H1 (cell line): ENCODE data around the gene FAAH. TPM values are rescaled to one million over a fixed set of nuclear protein-coding genes. Genes with fewer than 3 reads are reported as not detected.

Experiments used
- CTCF ChIA-PET: fragments of 300-600 bp; sonication (Branson Sonifier 250); formaldehyde crosslinking; loops from one replicate; lab custom pipeline; 2021; ENCODE audit not compliant: partially characterized antibody; lab: Charles Lee
- POLR2A ChIA-PET: fragments of 300-600 bp; sonication (Branson Sonifier 250); formaldehyde crosslinking; loops from one replicate; lab custom pipeline; 2021; ENCODE audit warnings: inconsistent platforms; ENCODE audit not compliant: partially characterized antibody; lab: Charles Lee
- DNase-seq, 2 experiments: peaks; one replicate each; pipeline versions ENCODE4 v3.0.0 to v3.0.0-alpha.2; 2010 to 2022; ENCODE audit warnings: low spot score in 2 of 2, low read depth in 1 of 2, mixed read lengths in 1 of 2
- FAIRE-seq: peaks from 2 replicates; lab custom pipeline; 2011; peaks lifted over from hg19 to GRCh38; lab: Jason Lieb, UNC
- H2AFZ ChIP-seq: 2 replicates; pipeline ENCODE4 v1.8.1; 2012; ENCODE audit warnings: low read length, inconsistent platforms
- H2AK5ac ChIP-seq: 2 replicates; pipeline ENCODE4 v1.6.1; 2013; ENCODE audit warnings: low read depth, low read length
- H2BK120ac ChIP-seq: replicated peaks from 2 replicates; pipeline ENCODE3; 2013; ENCODE audit warnings: low read depth, low read length, inconsistent platforms
- H2BK12ac ChIP-seq: 2 replicates; pipeline ENCODE4 v1.6.1; 2013; ENCODE audit warnings: low read depth, low read length
- H2BK15ac ChIP-seq: 2 replicates; pipeline ENCODE4 v1.6.1; 2013; ENCODE audit warnings: low read length
- H2BK20ac ChIP-seq: 2 replicates; pipeline ENCODE4 v1.6.1; 2013; ENCODE audit warnings: low read length
- H2BK5ac ChIP-seq: 2 replicates; pipeline ENCODE4 v1.6.1; 2013; ENCODE audit warnings: low read depth, low read length
- H3K14ac ChIP-seq: 2 replicates; pipeline ENCODE4 v1.6.1; 2013; ENCODE audit warnings: inconsistent platforms; ENCODE audit not compliant: insufficient read length
- H3K18ac ChIP-seq: 2 replicates; pipeline ENCODE4 v1.6.1; 2013; ENCODE audit warnings: low read length; ENCODE audit errors: extremely low read depth
- H3K23ac ChIP-seq: 2 replicates; pipeline ENCODE4 v1.6.1; 2013; ENCODE audit warnings: inconsistent platforms; ENCODE audit not compliant: insufficient read length
- H3K23me2 ChIP-seq: 2 replicates; pipeline ENCODE4 v1.6.1; 2013; ENCODE audit warnings: low read depth, low read length
- H3K27ac ChIP-seq: 2 replicates; pipeline ENCODE4 v1.6.1; 2011; ENCODE audit warnings: low read depth, low read length, inconsistent platforms
- H3K27me3 ChIP-seq, 4 experiments: replicated peaks in 1 of 4; 1 replicate in 1 of 4; 2 replicates in 3 of 4; pipeline versions ENCODE4 v1.6.1 to v1.8.1; 2011 to 2013; ENCODE audit warnings: low read length in 3 of 4, mild to moderate bottlenecking in 3 of 4, inconsistent platforms in 2 of 4, mixed read lengths in 2 of 4, moderate library complexity in 1 of 4; ENCODE audit not compliant: control insufficient read depth in 3 of 4, insufficient read depth in 3 of 4; ENCODE audit errors: extremely low read depth in 1 of 4
- H3K36me3 ChIP-seq, 4 experiments: 2 replicates each; pipeline versions ENCODE4 v1.6.1 to v1.8.1; 2011 to 2013; ENCODE audit warnings: mild to moderate bottlenecking in 4 of 4, low read length in 3 of 4, moderate library complexity in 2 of 4, control low read depth in 1 of 4, inconsistent platforms in 1 of 4; ENCODE audit not compliant: insufficient read depth in 4 of 4, control insufficient read depth in 2 of 4
- H3K4ac ChIP-seq: replicated peaks from 2 replicates; pipeline ENCODE3; 2013; ENCODE audit warnings: low read length, low read depth, mixed read lengths, inconsistent platforms; ENCODE audit not compliant: insufficient read length
- H3K4me1 ChIP-seq, 4 experiments: replicated peaks in 1 of 4; 1 replicate in 1 of 4; 2 replicates in 3 of 4; pipeline versions ENCODE4 v1.6.1 to v1.8.1; 2011 to 2013; ENCODE audit warnings: low read length in 3 of 4, inconsistent platforms in 2 of 4, mixed read lengths in 1 of 4; ENCODE audit not compliant: insufficient read depth in 4 of 4, control insufficient read depth in 3 of 4
- H3K4me2 ChIP-seq, 2 experiments: 2 replicates each; pipeline versions ENCODE4 v1.6.1 to v1.8.1; 2011 to 2013; ENCODE audit warnings: low read depth in 2 of 2, low read length in 2 of 2, control low read depth in 1 of 2, inconsistent platforms in 1 of 2, mild to moderate bottlenecking in 1 of 2; ENCODE audit not compliant: insufficient read depth in 1 of 2
- H3K4me3 ChIP-seq, 4 experiments: fragments of 200-600, 300-600 bp in 1 of 4; sonication (generic), shearing (Covaris generic), sonication (Bioruptor Twin) in 1 of 4; 2 replicates each; pipeline versions ENCODE4 v1.5.1 to v1.8.1; 2011 to 2016; ENCODE audit warnings: low read length in 4 of 4, low read depth in 3 of 4, control low read depth in 2 of 4, inconsistent platforms in 2 of 4, mild to moderate bottlenecking in 2 of 4, mixed read lengths in 1 of 4, moderate library complexity in 1 of 4; ENCODE audit not compliant: insufficient read depth in 2 of 4; ENCODE audit errors: extremely low read depth in 1 of 4
- H3K56ac ChIP-seq: replicated peaks from 2 replicates; pipeline ENCODE3; 2013; ENCODE audit warnings: low read depth, mild to moderate bottlenecking, mixed read lengths, low read length, inconsistent platforms; ENCODE audit not compliant: insufficient read length
- H3K79me1 ChIP-seq: 2 replicates; pipeline ENCODE4 v1.6.1; 2013; ENCODE audit warnings: low read depth, low read length, control low read depth
- H3K79me2 ChIP-seq, 2 experiments: 2 replicates each; pipeline versions ENCODE4 v1.6.1 to v1.8.1; 2012 to 2013; ENCODE audit warnings: low read length in 2 of 2, mild to moderate bottlenecking in 2 of 2, inconsistent platforms in 1 of 2; ENCODE audit not compliant: insufficient read depth in 2 of 2, control insufficient read depth in 1 of 2
- H3K9ac ChIP-seq, 4 experiments: replicated peaks in 1 of 4; 1 replicate in 1 of 4; 2 replicates in 3 of 4; pipeline versions ENCODE4 v1.6.1 to v1.8.1; 2011 to 2013; ENCODE audit warnings: low read depth in 3 of 4, low read length in 3 of 4, control low read depth in 2 of 4, mild to moderate bottlenecking in 2 of 4, moderate library complexity in 2 of 4, inconsistent platforms in 1 of 4; ENCODE audit errors: extremely low read depth in 1 of 4
- H3K9me3 ChIP-seq, 2 experiments: 2 replicates each; pipeline versions ENCODE4 v1.6.1 to v1.8.1; 2012 to 2013; ENCODE audit warnings: mild to moderate bottlenecking in 2 of 2, moderate library complexity in 2 of 2, control low read depth in 1 of 2, inconsistent platforms in 1 of 2, low read depth in 1 of 2, low read length in 1 of 2, mixed read lengths in 1 of 2; ENCODE audit not compliant: insufficient read depth in 2 of 2
- H4K20me1 ChIP-seq, 2 experiments: replicated peaks in 1 of 2; 2 replicates each; pipeline versions ENCODE3 to v1.8.1; 2011 to 2013; ENCODE audit warnings: inconsistent platforms in 2 of 2, low read length in 2 of 2, mild to moderate bottlenecking in 1 of 2; ENCODE audit not compliant: insufficient read depth in 2 of 2, control insufficient read depth in 1 of 2
- H4K5ac ChIP-seq: 2 replicates; pipeline ENCODE4 v1.6.1; 2013; ENCODE audit warnings: low read length, low read depth, mixed read lengths, inconsistent platforms; ENCODE audit not compliant: insufficient read length
- H4K8ac ChIP-seq: 2 replicates; pipeline ENCODE4 v1.8.0; 2013; ENCODE audit warnings: mild to moderate bottlenecking, moderate library complexity, low read length, inconsistent platforms; ENCODE audit not compliant: insufficient read depth; ENCODE audit errors: extremely low read depth
- H4K91ac ChIP-seq: replicated peaks from 2 replicates; pipeline ENCODE3; 2013; ENCODE audit warnings: low read length, mixed read lengths, inconsistent platforms; ENCODE audit not compliant: insufficient read length
- BCL11A ChIP-seq, 2 experiments: IDR thresholded peaks; one replicate each; pipeline ENCODE4 v1.6.1; 2011; ENCODE audit warnings: low read depth in 2 of 2, low read length in 2 of 2, mild to moderate bottlenecking in 2 of 2
- BRCA1 ChIP-seq: IDR thresholded peaks from 2 replicates; pipeline ENCODE4 v1.6.1; 2012; ENCODE audit warnings: low read depth, low read length, improper control_type of control experiment
- HDAC2 ChIP-seq, 2 experiments: fragments of 300-600 bp in 1 of 2; sonication (generic) in 1 of 2; IDR thresholded peaks; 2 replicates each; pipeline ENCODE4 v1.6.1; 2011 to 2012; ENCODE audit warnings: low read depth in 2 of 2, low read length in 2 of 2, mild to moderate bottlenecking in 2 of 2, moderate library complexity in 2 of 2, borderline replicate concordance in 1 of 2, inconsistent platforms in 1 of 2
- JUND ChIP-seq: IDR thresholded peaks from 2 replicates; pipeline ENCODE4 v1.6.1; 2011; ENCODE audit warnings: mild to moderate bottlenecking, improper control_type of control experiment, low read length
- KDM4A ChIP-seq: IDR thresholded peaks from one replicate; pipeline ENCODE4 v1.7.1; 2012; ENCODE audit warnings: low read depth, mild to moderate bottlenecking, moderate library complexity, low read length, inconsistent platforms; ENCODE audit not compliant: severe bottlenecking
- PHF8 ChIP-seq: fragments of 200-600 bp; sonication (generic); conservative IDR thresholded peaks from 2 replicates; pipeline ENCODE4 v1.7.1; 2012; ENCODE audit warnings: low read depth, mild to moderate bottlenecking, inconsistent platforms, low read length, moderate library complexity
- RNF2 ChIP-seq: fragments of 200-900, 300-1000 bp; sonication (generic); IDR thresholded peaks from 2 replicates; pipeline ENCODE4 v1.7.1; 2016; ENCODE audit warnings: borderline replicate concordance, low read depth, mild to moderate bottlenecking, antibody characterized with exemption, low read length; ENCODE audit not compliant: poor library complexity, severe bottlenecking; ENCODE audit errors: missing control alignments
- TAF1 ChIP-seq: IDR thresholded peaks from 2 replicates; pipeline ENCODE4 v1.6.1; 2011; ENCODE audit warnings: mild to moderate bottlenecking, low read depth, low read length
- WGBS, 2 experiments: shearing (Covaris generic) in 1 of 2; methylation state at CpG; one replicate each; pipeline versions ENCODE4 v1.1.6 to v1.1.7; 2013 to 2015; ENCODE audit warnings: low lambda C conversion rate in 2 of 2, mixed read lengths in 2 of 2, inconsistent platforms in 1 of 2, low coverage in 1 of 2, missing lambda C conversion rate in 1 of 2; ENCODE audit not compliant: insufficient replicate concordance in 2 of 2, insufficient coverage in 1 of 2, insufficient read length in 1 of 2; ENCODE audit errors: extremely low coverage in 1 of 2, missing lambda C conversion rate in 1 of 2; 5-methylcytosine and 5-hydroxymethylcytosine counted together
- polyA plus RNA-seq, 7 experiments: library from polyadenylated mRNA; depleted of rRNA in 3 of 7; stranded (reverse) in 5 of 7; unstranded in 2 of 7; fragments of >200 nt in 5 of 7; fragments of 200-250 nt in 2 of 7; gene quantifications; 1 replicate in 5 of 7; 2 replicates in 1 of 7; 4 replicates in 1 of 7; pipeline versions ENCODE4 v1.2.1 to v1.2.3, GENCODE V29; 2011 to 2013; ENCODE audit warnings: missing spikeins in 2 of 7, mixed read lengths in 2 of 7
- total RNA-seq: library from RNA; stranded (reverse); fragmentation: NEBNext Ultra II Directional; extraction: Animal tissue kit (Norgen Biotek cat#: 25700); gene quantifications from 2 replicates; pipeline ENCODE4 v1.2.1, GENCODE V29; 2021
- TF ChIP-seq, protein P1 (sequence below): IDR thresholded peaks from 2 replicates; pipeline ENCODE4 v1.6.1; 2011; ENCODE audit warnings: low read length, improper control_type of control experiment
- TF ChIP-seq, protein P2 (sequence below): IDR thresholded peaks from 2 replicates; pipeline ENCODE4 v1.6.1; 2012; ENCODE audit warnings: low read length, inconsistent platforms

Gene FAAH
- total and polyA plus RNA-seq, 2 of the 8 experiments (the other 6 are each of a cell fraction or from before 2014, with no cell fraction given) = 41.2 to 47.3 TPM

DNA sequence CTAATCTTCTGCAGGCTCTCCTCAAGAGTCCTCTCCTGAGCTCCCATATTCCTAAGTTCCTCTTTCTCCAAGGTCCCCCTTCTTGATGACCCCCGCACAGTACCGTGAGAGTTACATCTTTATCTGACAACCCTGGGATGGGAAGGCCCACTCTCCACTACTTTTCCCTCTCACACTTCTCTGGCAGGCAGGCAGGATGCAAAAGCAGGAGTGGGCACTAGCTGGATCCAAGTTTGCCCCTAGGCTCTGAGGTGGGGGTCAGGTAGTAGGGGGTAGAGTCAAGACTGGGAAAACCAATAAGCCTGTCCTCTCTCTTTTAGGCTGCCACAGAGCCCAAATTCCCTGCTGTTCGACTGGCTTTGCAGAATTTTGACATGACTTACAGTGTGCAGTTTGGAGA is 49.6 kb upstream of the FAAH start:
- Histone ChIP-seq H3K4me3 (no peak overlapping the region), H3K18ac (no peak overlapping the region), H3K79me1 (peaks cover 3% of the 10 kb centered on the region; the same call in 1 of the 2 replicates), H3K23me2 (peaks cover 9% of the 10 kb centered on the region), H3K4me2 (no peak overlapping the region), H3K36me3 (peaks cover 3 to 31% (median 18%) of the 10 kb centered on the region in 4 experiments; a peak in 7 of 8 replicates), H2BK5ac (no peak overlapping the region), H3K4ac (no peak overlapping the region), H2BK20ac (no peak overlapping the region), H3K23ac (no peak overlapping the region), H3K56ac (no peak overlapping the region), H3K27me3 (no peaks in the 10 kb centered on the region), H3K14ac (no peak overlapping the region), H2BK15ac (no peak overlapping the region), H3K9ac (no peak overlapping the region), H4K8ac (no peak overlapping the region), H2AK5ac (no peak overlapping the region), H3K27ac (no peak overlapping the region), H4K91ac (no peak overlapping the region), H2BK120ac (no peak overlapping the region), H3K4me1 (peaks cover 0 to 7% (median 4%) of the 10 kb centered on the region in 4 experiments; a peak in 4 of 7 replicates), H2AFZ (no peak overlapping the region), H4K5ac (no peak overlapping the region), H3K9me3 (no peaks in the 10 kb centered on the region), H3K79me2 (no peaks in the 10 kb centered on the region; a peak in 1 of 4 replicates), H2BK12ac (no peak overlapping the region), H4K20me1 (peaks cover 0 to 5% of the 10 kb centered on the region in 2 experiments)
- no peak for FAIRE-seq
- ChIA-PET POLR2A (interaction anchor here (0.8 to 1.9 kb wide), 4 partner anchors 18 to 42 kb away, joined by 3 to 5 read pairs (median 4); no protein-coding TSS in a partner anchor), CTCF (interaction anchor here (0.7 to 1.5 kb wide), 5 partner anchors 10 to 73 kb away, joined by 3 to 4 read pairs (median 3); partner anchors contain the start of genes LRRC41 and UQCRH)
- DNase-seq = no peak
- 90% methylated on average over 3 of the region's 3 CpGs; no CpG with 5 or more reads in 1 of the 2 experiments for WGBS, 2 experiments
- TF ChIP-seq JUND (no peak), RNF2 (no peak), BCL11A (IDR thresholded peaks at IDR 0.05; ENCODE audit: low read depth in 2 of 2, low read length in 2 of 2) (no peak), KDM4A (no peak), PHF8 (no peak), TAF1 (no peak), BRCA1 (no peak), HDAC2 (IDR thresholded peaks at IDR 0.05; ENCODE audit: borderline replicate concordance in 1 of 2, low read depth in 2 of 2, low read length in 2 of 2) (no peak)
- TF ChIP-seq, protein P1, sequence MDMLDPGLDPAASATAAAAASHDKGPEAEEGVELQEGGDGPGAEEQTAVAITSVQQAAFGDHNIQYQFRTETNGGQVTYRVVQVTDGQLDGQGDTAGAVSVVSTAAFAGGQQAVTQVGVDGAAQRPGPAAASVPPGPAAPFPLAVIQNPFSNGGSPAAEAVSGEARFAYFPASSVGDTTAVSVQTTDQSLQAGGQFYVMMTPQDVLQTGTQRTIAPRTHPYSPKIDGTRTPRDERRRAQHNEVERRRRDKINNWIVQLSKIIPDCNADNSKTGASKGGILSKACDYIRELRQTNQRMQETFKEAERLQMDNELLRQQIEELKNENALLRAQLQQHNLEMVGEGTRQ = no peak
- TF ChIP-seq, protein P2, sequence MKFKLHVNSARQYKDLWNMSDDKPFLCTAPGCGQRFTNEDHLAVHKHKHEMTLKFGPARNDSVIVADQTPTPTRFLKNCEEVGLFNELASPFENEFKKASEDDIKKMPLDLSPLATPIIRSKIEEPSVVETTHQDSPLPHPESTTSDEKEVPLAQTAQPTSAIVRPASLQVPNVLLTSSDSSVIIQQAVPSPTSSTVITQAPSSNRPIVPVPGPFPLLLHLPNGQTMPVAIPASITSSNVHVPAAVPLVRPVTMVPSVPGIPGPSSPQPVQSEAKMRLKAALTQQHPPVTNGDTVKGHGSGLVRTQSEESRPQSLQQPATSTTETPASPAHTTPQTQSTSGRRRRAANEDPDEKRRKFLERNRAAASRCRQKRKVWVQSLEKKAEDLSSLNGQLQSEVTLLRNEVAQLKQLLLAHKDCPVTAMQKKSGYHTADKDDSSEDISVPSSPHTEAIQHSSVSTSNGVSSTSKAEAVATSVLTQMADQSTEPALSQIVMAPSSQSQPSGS = no peak
